NB4 (cell line): ENCODE data around the gene RAMP3.

Experiments
- DNase-seq: peaks from one replicate; pipeline ENCODE4 v3.0.0; 2010; ENCODE audit warnings: low read depth
- H3K4me3 ChIP-seq: one replicate; pipeline ENCODE4 v1.5.1; 2011; ENCODE audit warnings: mild to moderate bottlenecking, low read depth, low read length, moderate library complexity
- CTCF ChIP-seq: IDR thresholded peaks from one replicate; pipeline ENCODE4 v1.5.1; 2012; ENCODE audit warnings: low read depth, low read length
- MAX ChIP-seq: IDR thresholded peaks from 2 replicates; pipeline ENCODE4 v1.6.1; 2011; ENCODE audit warnings: low read depth, low read length
- MYC ChIP-seq: IDR thresholded peaks from 2 replicates; pipeline ENCODE4 v1.6.1; 2011; ENCODE audit warnings: low read depth, low read length
- POLR2A ChIP-seq: IDR thresholded peaks from 2 replicates; pipeline ENCODE4 v1.6.1; 2011; ENCODE audit warnings: mild to moderate bottlenecking; ENCODE audit not compliant: insufficient read length; ENCODE audit errors: extremely low read depth

Gene RAMP3

DNA sequence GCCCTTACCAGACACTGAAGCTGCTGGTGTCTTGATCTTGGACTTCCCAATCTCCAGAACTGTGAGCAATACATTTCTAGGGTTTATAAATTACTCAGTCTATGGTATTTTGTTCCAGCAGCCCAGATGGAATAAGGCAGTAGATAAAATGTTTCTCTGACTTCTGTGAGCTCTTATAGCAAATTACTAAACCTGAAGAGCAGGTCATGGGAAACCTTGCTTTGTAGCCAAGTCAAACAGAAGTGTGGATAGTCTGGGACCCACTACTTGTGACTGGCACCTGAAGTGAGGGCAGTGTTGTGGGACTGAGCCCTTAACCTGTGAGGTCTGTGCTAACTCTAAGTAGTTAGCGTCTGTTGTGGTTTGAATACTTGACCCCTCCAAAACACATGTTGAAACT lies 41.5 kb upstream of the RAMP3 start:
- TF ChIP-seq POLR2A (no peak), MAX (no peak), CTCF (no peak), MYC (no peak)
- no peak for DNase-seq
- H3K4me3 ChIP-seq, result no peak overlapping the region

GRCh38 chr7:45117582-45117981 lies 40.0 kb upstream of the RAMP3 start:
- TF ChIP-seq CTCF, result no peak
- DNase-seq, result no peak
- H3K4me3 ChIP-seq, result no peak overlapping the region

DNA sequence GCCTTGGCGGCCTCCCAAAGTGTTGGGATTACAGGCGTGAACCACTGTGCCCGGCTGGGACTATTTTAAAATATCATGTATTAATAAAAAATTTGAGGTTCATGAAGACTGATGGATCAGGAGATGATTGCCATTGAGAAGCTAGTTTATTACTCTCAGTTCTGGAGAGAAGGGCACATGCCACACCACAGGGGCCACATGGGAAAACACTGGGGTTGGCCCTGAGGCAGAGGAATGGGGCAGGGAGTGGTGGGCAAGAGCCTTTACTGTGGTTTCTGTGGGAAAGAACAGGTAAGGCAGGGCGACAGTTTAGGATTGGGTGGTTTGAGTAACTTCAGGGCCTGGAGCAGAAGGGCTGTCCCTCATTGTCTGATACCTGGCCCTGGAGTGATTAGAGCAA lies 39.3 kb upstream of the RAMP3 start:
- no peak for TF ChIP-seq MAX
- TF ChIP-seq POLR2A, result no peak
- no peak for TF ChIP-seq CTCF
- no peak for TF ChIP-seq MYC
- no peak overlapping the region for H3K4me3 ChIP-seq
- DNase-seq, result no peak

DNA sequence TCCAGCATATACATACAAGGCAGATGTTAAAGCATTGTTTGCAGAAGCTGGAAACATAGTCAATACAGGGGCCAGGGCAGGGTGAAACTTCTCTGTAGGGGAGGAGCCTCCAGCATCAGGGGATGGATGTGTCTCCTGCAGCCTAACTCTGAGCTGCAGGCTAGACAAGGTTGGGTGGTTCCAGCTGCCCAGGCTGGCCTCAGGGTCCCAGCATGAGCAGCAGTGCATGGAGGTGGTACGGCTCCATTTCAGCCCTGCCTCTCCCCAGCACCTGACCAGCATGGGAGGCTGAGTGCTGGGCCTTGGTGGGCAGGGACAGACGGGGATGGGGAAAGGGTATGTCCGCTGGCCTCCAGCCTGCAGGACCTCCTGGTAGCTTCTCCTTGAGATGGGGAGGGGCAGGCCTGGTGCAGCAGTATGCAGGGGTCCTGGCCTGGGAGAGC lies 38.7 kb upstream of the RAMP3 start:
- TF ChIP-seq POLR2A, result no peak
- no peak for TF ChIP-seq MYC
- TF ChIP-seq MAX, result no peak
- TF ChIP-seq CTCF, result no peak
- DNase-seq, result no peak
- H3K4me3 ChIP-seq, result no peak overlapping the region

GRCh38 chr7:45119550-45119949 lies 38.0 kb upstream of the RAMP3 start:
- TF ChIP-seq CTCF (no peak), MAX (no peak), MYC (no peak), POLR2A (no peak)
- DNase-seq, result no peak
- no peak overlapping the region for H3K4me3 ChIP-seq

- TF ChIP-seq MYC, result no peak
- no peak for TF ChIP-seq POLR2A
- TF ChIP-seq MAX, result no peak
- no peak for TF ChIP-seq CTCF
- DNase-seq, result no peak
- H3K4me3 ChIP-seq, result no peak overlapping the region
Measured at GRCh38 chr7:45122975-45123860, 34.4 kb upstream of the RAMP3 start.
